ENCODE results near the gene ATP1B3.
"Not testable (repeated sequence)": the region's sequence is repeated elsewhere in the genome, so short reads cannot be mapped to it uniquely, and the experiment has no call there.

Gene ATP1B3

DNA sequence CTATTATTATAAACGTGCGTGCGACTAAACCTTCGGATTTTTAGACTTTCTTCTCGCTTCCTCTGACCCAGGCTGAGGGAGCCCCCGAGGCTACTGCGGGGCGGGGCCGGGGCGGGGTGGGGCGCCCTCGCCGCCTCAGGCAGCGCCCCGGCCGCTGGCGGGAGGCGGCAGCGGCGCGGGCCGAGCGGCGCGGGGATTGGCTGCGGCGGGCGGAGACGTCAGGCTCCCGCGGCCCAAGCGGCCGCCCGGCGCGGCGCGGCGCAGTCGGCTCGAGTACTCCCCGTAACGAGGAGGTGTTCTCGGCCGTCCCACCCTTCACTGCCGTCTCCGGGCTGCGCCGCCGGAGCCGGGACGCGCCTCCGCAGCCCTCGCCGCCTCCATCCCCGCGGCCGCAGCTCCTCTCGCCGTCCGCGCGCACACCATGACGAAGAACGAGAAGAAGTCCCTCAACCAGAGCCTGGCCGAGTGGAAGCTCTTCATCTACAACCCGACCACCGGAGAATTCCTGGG, at the start of gene ATP1B3:
ATP1B3 (plus strand) TSS at position 263 of the 510 bp plus-strand sequence; CDS start at position 422, 159 bp downstream.
- DNase-seq (ENCODE audit: low spot score): peak; percentile 63

DNA sequence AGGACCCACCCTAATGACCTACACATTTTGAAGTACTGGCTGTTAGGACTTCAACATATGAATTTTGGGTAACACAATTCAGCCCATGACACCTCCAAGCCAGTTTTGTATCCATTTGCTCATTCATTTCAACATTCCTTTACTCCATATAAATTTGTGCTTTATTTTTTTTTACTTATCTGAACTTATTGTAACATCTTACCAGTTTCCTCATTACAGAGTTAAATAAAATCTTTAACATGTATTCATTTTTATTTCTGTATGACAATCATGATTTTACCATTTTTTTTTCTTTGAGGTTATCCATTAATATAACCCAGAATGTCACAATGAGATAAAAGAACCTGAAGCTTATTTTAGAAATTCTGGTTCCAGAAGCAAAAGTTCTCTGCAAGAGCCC, 48.0 kb upstream of the ATP1B3 start:
- no peak for DNase-seq (ENCODE audit: low spot score)

DNA sequence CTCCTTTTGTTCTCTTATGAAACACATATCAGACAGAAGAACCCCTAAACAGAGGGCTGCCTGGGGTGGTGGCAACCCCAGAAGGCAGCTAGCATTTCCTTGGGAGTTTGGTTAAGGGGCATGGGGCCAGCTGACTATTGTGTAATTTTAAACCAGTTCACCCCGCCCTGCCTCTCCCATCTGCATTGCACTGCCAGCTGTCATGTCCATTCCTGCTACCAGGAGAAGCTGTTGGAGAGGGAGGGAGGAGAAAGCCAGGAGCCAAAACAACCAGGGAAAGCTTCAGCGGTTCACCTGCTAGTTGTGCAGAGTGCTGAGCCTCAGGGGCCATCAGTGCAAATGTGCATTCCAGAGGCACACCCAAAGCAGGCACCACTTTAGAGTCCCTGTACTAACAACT, 47.6 kb upstream of the ATP1B3 start:
- DNase-seq (ENCODE audit: low spot score): no peak

DNA sequence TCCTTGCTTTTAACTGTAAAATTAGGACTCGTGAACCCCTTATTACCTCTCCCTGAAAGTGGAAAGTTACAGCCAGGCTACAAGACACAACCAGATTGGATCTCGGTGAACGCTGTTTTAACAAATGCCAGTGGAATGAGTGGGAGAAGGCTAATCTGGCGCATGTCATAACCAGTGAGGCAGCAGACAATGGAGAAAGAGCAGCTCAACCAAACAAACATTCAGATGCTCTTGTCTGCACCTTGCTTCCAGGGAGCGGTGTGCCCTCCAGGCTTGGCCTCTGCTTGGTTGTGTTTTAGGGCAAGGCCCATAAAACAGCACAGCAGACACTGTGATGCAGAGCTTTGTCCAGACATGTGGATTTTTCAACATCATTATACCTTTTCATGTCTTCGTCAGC, 45.9 kb upstream of the ATP1B3 start:
- DNase-seq (ENCODE audit: low spot score): no peak

DNA sequence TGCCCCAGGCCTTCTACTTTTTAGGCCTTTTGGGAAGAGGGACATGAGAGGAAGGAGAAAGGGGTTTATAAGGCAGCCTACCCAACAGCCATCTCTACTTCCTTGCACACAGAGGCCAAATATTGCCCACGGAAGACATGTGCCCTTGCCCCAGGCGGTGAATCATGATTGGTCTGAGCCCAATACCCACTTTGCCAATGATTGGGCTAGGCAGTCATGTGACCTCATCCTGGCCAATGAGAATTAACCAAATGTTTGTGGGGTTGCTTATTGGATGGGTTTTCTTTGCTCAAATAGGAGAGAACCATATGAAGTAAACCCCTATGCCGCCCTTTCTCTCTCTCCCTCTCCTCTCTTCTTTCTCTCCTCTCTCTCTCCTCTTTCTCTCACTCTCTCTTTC, 42.2 kb upstream of the ATP1B3 start:
- no peak for DNase-seq (ENCODE audit: low spot score)

DNA sequence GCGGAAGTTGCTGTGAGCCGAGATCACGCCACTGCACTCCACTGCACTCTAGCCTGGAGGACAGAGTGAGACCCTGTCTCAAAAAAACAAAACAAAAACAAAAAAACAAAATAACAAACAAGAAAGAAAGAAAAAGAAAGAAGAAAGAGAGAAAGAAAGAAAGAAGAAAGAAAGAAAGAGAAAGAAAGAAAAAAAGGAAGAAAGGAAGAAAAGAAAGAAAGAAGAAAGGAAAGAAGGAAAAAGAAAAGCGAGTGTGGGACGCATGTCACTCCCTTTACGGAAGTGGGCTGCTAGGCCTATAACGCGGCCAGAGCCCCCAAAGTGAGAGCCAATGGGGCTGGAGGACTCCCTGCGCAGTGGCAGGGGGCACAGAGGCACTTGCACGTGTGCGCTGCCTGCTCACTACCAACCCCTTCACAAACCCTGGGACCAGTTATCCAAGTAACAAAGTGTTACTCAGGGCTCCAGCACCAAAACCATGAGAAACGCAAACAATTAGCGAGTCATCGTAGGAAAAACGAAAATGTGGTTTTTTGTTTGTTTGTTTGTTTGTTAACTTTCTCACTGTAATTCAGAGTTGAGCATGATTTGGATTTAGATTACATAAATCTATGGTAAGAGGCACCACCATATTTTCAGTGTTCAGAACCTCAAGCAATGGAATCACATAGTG, 40.8 kb upstream of the ATP1B3 start:
- DNase-seq (ENCODE audit: low spot score): no peak

DNA sequence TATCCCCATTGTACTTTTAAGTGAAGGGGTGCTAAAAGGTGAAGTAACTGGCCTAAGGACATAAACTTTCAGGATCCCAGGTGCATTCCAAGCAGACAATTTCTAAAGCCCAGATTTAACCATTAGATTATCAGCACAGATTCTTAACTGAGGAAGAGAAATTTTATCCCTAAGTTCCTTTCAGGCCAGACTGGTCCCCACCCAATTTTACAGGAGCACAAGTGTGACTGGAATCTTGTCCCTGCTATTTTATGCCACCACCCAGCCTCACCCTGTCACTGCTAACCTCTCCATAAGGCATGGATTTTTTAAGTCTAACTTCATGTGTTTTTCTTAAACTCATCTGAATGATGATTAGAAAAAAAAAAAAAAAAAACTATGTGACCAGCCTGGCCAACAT, 37.1 kb upstream of the ATP1B3 start:
- DNase-seq (ENCODE audit: low spot score): no peak

DNA sequence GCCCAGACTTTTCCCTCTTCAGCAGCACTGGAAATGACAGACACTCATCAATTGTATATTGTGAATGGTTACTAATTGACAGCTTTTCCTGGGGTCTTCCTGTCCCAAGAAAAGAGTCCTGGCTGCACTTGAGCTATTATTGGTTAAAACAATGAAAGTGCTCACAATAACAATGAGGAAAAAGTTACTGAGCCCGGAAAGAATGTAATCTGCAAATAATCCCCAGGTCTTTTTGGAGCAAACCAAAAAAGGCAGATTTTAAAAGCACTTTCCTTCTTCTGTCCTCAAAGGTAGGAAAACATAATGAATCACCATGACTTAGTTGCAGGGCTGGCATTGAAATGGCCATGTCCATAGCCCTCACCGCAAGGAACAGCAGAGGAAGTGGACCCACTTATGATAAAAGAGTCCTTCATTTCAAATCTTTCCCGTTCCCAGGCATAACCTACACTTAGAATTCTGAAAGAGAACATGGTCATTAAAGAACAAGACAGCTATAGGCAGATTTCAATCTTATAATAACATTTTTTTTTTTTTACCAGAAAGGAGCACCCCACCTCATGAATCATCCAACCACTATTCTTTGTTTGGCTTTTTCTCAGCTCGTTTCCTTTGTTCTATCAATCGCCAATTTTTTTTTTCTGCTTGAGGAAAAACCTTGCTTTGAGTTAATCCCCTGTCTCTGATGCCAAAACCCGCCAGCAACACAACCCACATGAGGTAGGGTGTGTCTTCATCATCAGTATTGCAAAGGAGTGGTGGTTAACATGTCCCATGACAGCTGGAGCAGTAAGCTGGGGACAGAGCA, 35.5 kb upstream of the ATP1B3 start:
- DNase-seq (ENCODE audit: low spot score): peak; percentile 64

DNA sequence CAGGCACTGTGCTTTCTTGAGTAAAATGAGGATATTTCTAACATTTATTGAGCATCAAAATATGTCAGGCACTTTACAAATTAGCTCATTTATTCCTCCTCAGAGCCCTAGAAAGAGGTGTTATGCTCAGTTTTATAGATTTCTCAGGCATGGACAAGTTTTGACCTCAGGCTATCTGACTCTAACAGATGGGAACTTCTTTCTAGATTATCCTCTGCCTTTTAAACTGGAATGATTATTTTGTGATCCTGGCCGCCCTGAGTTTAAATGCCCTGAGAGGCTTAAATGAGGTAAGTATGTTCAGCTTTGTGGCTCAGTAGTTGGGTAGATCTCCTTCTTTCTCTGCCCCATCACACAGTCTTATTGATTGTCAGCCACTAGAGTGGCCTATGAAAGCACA, 32.3 kb upstream of the ATP1B3 start:
- DNase-seq (ENCODE audit: low spot score): no peak

DNA sequence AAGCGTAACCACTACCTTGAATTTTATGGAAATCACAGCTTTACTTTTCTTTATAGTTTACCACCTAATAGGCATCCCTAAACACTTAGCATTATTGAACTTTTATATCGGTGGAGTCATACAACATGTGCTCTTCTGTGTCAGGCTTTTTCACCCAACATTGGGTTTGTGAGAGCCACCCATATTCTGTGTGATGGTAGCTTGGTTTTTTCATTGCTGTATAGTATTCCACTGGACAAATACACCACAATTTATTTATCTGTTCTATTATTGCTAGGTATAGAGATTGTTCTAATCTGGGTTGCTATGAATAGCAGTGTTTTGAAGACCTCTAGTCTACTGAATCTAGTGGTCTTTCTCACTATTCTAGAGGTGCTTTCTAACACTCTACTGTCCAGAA, 31.6 kb upstream of the ATP1B3 start:
- DNase-seq (ENCODE audit: low spot score): no peak

DNA sequence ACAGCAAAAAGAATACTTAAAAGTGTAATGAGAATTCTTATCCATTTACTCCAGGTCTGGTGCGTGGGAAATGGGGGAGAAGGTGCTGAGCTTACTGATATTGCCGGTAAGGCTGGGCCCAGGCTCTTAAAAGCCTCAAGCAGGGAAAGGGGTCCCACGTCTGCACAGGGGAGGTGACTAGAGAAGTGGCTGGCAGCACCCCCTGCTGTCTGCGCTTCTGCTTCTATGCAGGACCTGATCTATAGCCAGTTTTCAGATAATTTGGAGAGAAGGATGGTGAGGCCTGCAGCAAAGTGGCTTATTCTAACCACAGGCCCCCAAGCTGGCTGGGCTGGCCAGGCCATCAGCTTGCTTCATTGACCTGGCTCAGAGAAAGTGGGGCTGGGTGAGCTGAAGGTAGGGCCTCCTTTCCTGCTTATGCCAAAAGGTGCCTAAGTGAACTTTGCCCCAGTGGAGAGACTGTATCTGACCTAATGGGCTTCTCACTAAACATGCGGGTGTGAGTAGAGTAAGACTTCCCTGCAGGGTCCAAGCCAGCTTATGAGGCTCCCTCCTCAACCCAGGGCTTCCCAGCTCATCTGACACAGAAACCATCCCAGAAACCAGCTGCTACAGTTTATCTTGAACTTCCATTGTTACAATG, 30.9 kb upstream of the ATP1B3 start:
- DNase-seq (ENCODE audit: low spot score): no peak

DNA sequence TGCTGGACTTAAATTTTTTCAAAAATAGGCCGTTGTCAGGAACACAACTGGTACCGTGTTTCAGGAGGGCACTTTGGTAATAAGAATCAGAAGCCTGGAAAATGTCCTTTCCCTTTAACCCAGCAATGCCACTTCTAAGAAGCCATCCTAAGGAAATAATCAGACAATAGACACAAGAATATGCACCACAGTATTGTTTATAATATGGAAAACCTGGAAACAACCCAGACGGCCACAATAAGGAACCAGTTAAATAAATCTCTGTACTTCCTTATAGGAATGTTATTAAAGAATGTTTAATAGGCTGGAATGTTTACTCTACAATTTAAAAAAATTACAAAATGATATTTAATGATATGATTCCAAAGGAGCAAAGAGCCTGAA, 30.4 kb upstream of the ATP1B3 start:
- DNase-seq (ENCODE audit: low spot score): no peak

DNA sequence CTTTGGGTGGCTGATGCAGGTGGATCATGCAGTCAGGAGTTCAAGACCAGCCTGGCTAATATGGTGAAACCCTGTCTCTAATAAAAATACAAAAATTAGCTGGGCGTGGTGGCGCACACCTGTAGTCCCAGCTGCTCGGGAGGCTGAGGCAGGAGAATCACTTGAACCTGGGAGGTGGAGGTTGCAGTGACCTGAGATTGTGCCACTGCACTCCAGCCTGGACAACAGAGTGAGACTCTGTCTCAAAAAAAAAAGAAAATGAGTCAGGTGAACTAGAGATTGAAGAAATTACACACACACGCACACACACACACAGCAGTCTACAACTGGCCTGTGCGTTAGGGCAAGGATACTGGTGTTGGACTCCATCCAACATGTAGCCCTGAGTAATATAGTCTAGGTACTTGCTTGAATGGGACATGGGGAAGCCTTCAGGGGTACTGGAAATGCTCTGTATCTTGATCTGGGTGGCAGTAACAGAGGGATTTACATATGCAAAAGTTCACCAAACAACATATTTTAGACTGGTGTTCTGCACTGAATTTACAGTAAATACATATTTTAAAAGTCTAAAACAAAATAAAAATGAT, 28.2 kb upstream of the ATP1B3 start:
- DNase-seq (ENCODE audit: low spot score): not testable (repeated sequence)

DNA sequence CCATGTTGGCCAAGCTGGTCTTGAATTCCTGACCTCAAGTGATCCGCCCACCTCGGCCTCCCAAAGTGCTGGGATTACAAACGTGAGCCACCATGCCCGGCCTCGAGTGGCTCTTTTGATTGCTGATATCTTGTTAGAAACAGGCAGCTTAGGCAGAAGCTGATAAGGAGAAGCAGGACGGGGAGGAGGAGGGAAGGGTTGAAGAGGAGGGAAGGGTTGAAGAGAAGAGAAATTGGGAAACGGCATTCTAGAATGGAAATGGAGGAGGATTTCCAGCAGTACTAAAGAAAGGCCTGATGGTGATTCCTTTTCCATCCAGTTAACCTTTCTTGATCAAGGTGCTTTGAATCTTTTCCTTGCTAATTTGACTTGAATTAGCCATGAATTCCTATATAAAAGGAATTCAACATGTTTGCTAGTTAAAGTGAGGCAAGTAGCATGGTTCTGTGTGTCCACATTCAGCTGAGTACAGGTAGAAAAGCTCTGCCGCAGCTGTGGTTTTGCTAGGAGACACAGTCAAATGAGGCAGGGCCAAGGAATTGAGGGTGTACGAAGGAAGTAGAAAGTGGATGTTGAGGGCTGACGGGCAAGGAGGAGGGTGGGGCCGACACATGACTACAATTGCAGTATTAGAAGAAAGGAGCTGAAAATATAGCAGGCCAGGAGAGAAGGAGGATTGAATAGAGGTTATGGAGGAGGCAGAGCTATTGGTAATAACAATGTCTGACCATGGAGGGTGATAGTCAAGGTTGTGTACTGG, 27.2 kb upstream of the ATP1B3 start:
- DNase-seq (ENCODE audit: low spot score): no peak

DNA sequence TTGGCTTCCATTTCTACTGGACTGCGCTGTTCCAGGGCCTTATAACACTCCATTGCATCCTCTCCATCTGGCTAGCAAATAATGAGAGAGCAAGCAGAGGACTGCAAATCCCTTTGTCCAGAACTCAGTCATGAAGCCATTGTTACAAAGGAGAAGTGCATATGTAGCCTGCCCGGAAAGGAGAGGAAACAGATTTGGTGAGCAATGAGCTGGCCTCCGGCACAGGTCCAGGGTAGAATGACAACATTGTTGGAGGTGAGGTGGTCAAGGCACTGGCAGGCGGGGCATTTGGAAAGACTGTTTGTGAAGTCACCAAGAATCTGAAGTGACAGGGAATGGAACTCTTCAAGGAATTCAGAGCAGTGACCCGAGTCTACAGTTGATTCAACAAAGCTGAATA, 25.0 kb upstream of the ATP1B3 start:
- DNase-seq (ENCODE audit: low spot score): peak; percentile 85

DNA sequence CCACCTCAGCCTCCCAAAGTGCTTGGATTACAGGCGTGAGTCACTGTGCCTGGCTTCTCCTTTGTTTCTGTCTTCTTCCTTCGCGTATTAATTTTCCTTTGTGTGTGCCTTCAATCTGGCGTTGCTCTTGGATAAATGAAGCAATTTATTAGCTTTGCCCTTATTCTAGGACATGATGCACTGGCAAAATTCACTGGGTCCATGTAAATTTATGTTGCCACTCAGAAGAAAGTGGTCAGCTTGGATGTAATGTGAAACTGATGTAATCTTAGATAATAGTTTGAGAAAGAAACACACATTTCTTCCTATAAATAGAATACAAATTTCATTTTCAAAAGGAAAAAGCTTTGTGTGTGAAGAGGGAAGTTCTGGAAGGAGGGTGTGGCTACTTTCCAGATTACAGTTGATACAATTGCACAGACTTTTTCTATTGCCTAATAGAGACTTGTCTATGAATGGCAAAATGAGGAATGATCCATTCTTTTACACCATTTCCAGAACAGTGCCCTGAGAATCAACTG, 23.3 kb upstream of the ATP1B3 start:
- no peak for DNase-seq (ENCODE audit: low spot score)

DNA sequence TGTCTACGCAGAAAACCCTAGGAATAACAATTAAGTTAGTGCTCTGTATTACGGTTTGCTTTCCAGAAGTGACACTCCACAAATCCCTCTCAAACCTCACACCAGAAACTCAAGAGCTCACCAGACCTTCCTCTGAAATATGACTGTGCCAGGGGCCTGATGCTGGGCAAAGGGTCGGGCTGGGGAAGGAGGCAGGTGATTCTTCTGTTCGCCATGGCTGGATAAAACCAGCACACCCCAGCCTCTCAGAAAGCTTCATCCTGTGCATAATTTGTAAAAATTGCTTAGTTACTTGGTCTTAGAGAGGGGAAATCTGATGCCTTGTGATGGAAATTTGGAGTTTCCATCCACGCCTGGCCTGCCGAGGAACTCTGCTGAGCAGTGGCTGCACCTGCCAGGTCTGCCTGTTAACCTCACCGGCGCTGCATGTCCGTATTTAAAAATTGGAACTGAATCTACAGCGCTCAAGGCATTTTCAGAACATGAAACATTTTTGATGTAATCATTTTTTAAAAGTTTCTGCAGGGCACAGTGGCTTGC, 22.7 kb upstream of the ATP1B3 start:
- no peak for DNase-seq (ENCODE audit: low spot score)

DNA sequence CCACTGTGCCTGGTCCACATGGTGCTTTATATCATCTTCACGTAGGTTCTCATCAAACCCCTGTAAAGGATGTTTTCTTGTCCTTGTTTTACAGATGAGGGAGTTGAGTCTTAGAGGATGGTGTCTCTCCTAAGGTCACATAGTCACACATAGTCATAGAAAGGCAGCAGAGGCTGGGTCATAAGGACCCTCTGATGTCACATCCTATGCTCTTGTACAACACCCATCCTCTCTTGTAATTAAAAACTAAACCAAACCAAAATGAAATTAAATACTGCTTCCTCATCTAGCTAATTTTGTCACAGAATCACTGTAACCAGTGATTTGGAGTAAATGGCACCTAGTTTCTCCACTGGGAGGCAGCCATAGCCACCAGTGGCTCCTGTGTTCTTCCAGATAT, 21.8 kb upstream of the ATP1B3 start:
- no peak for DNase-seq (ENCODE audit: low spot score)

DNA sequence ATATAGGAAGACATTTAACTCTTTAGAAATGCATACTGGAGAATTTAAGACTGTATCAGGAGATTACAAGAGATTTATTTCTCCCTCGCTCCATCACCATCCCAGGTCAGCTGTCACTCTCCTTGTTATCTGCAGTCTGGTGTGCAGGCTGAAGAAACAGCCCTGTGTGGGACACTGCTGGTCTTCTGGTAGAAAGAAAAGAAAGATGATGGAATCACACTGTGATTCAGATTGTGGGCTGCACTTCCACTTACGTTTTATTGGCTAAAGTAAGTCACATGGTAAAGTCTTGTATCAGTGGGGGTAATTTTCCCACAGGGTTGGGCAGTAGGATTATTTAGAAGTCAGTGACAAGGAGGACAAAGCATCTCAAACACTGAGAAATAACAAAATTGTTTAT, 18.1 kb upstream of the ATP1B3 start:
- no peak for DNase-seq (ENCODE audit: low spot score)

DNA sequence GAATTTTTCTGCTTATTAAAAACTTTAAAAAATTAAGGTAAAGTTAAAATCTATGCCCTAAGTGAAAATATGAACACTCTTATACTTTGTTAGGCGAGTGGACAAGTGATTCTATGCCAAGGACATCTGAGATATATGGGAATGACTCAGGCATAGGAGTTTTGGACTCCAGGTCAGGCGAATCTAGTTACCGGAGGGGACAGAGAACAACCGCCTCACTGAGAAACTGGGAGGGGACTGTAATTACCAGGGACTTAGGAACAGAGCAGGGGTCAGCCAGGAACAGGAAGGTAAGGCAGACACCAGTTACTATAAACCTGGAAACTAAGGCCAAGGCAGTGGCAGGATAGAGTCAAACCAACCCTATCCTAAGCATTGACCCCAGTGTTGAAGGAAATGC, 16.8 kb upstream of the ATP1B3 start:
- no peak for DNase-seq (ENCODE audit: low spot score)

DNA sequence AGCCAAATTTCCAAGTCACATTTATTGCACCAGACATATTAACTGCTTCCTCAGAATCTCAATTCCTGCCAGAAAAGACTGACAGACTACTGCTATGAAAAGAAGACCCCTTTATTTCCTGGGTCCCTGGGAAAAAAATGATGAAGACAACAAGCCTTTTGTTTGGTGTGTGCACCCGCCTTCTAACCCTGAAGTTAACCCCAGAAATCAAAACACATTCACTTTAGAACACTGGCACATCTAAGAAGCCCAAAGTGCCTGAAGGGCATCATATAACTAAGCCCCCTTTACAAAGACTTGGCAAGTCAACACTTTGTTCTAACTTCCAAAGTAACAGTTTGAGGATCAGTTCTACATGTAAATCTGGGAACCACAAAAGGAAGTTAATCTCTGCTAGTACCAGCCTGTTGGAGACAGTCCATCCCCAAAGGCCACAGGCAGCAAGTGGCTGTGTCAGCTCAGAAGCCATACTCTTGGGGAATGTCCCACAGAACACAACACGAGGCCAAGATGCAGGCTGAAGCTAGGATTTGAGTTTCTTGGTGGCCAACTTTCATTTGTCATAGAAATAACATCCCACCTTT, 16.3 kb upstream of the ATP1B3 start:
- no peak for DNase-seq (ENCODE audit: low spot score)

Measured in kidney capillary endothelial cell (primary cell).